GM11168 (cell line): Measurements from ENCODE around the gene RNFT2.

ENCODE experiments used
- in situ Hi-C: fragments of 300-500 bp; cut with MboI; formaldehyde crosslinking; loops from one replicate; pipeline ENCODE4 v1.12.0; 2022; ENCODE audit warnings: low sequenced_read_pairs; ENCODE audit not compliant: unreplicated experiment

The RNFT2 gene

DNA sequence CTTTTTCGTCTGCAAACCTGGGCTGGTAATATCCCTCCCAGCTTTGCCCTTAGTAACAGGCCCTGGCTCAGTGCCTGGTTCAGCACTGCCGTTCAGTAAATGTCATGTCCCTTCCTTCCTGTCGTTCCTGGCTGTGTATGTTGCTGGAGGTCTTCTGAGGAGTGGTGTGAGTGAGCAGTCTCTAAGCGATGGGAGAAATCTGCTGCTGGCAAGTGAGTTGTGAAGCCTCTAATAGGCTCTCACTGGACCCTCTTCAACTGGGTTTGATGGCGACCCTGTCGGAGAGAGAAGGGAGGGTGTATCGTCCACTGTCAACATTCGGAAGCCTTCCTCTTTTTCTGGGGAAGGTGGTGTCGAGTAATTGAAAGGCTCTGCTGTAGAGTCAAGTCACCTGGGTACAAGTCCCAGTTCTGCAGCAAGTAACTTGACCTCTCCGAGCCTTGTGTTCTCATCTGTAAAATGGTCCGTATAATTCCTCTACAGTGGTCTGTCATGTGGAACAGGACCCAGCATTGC lies 80.3 kb downstream of the RNFT2 start:
- in situ Hi-C loops = no loop called here

DNA sequence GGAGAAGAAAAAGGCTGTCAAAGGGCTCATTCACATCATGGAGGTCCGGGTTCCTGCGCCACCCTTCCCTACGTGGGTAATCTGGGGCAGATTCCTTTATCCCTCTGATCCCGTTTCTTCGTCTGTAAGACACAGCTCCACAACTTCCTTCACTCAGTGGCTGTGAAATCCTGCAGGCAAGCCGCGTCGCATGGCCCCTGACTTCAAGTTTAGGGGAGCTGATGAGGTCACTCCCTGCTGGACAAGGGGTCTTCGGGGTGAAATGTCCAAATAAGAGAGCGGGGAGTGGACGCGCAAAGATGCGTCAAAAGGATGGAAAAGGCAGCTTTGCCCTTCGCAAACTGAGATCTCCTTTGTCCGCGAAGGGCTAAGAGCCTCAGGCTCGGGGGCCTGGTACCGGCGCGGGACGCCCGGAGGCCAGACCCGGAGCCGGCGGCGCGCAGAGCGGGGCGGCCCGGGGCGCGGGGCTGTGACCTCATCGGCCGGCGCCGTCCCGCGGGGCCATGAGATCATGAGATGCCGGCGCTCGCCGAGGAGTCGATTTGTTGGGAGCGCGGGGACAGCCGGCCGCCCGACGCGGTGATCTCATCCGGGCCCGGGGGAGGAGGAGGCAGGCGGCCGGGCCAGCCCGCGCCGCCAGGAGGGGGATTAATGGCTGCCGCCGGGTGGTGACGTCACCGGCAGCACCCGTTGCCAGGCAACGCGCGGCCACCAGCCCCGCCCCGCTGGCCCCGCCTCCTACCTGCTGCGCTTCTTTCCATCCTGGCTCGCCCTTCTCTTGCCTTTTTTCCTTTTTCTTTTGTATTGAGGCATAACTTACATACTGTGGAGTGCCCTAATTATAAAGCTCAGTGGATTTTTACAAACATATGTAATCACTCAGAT lies 81.1 kb downstream of the RNFT2 start:
- in situ Hi-C loops = no loop called here

DNA sequence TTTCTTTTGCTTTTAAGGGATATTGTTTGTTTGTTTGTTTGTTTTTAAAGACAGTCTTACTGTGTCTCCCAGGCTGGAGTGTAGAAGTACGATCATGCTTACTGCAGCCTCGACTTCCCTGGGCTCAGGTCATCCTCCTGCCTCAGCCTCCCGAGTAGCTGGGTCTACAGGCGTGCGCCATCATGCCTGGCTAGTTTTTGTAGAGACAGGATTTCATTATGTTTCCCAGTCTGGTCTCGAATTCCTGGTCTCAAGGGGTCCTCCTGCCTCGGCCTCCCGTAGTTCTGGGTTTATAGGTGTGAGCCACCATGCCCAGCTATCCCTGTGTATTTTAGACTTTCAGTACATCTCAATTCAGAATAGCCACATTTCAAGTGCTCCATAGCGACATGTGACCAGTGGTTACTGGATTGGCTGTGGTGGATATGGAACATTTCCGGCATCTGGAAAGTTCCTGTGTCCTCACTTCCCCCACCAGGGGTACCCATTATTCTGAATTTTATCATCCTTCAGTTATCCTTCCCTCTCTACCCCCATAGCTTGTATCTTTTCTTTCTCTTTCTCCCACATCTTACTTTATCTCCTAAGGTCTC lies 82.0 kb downstream of the RNFT2 start:
- in situ Hi-C loops = no loop called here

DNA sequence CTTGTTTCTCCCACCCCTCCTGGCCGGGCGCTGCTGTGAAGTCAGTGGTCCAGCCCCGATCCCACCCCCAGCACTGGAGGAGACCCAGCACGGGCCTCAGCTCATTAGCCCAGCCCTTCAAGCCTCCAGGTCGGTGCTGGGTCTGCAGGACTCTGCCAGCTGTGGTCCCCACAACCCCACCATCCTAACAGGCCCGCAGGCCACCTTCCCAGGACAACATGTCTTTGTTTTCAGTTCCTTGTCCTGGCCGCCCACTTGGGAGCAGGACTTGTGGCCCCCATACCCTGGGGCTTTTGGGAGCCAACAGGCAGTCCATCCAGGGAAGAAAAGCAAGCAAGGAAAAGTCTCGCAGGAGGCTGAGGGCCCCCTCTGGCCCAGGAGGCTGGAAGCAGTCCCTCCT lies 83.2 kb downstream of the RNFT2 start:
- in situ Hi-C loops = no loop called here

DNA sequence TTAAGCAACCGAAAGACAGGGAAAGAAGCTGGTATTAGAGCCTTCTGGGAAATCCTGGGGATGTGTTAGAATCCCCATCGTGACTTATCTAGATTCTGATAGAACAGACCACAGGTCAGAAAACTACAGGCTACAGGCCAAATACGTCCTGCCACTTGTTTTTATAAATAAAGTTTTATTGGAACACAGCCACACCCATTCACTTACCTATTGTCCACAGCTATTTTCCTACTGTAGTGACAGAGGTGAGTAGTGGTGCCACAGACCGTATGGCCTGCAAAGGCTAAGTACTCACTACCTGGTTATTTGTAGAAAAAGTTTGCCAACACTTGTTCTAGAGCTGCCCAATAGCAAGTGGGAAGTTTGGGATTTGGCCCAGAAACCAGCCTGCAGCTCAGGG lies 89.3 kb downstream of the RNFT2 start:
- in situ Hi-C loops = no loop called here

DNA sequence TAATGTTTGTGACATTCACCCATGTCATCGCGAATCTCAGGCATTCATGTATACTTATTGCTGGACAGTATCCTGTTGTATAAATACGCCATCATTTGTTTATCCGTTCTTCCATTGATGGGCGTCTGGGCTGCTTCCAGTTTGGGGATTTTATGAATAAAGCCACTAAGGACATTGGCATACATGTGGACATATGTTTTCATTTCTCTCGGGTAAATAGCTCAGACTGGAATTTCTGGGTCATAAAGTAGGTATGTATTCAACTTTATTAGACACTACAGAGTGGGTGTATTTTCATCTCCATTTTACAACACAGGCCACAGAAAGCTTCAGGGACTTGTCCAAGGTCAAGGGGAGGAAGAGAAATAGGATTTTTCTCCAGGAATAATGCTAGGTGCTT lies 94.2 kb downstream of the RNFT2 start:
- in situ Hi-C loops = no loop called here

DNA sequence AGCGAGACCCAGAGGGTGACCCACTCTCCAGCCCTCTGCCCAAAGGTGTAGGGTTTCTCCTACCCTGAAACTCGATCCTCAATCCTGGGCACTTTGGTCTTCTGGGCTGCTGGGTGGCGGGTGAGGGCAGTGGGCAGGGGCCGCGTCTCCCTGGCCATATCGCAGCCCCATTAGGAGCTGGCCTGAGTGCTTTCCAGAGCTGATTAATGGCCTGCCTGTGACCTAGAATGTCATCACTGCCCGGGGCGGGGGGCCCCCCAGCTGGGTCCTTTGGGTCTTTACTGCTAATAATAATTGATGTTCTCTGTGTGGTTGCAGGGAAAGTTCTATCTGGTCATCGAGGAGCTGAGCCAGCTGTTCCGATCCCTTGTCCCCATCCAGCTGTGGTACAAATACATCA lies 95.4 kb downstream of the RNFT2 start:
- in situ Hi-C loops = no loop called here

DNA sequence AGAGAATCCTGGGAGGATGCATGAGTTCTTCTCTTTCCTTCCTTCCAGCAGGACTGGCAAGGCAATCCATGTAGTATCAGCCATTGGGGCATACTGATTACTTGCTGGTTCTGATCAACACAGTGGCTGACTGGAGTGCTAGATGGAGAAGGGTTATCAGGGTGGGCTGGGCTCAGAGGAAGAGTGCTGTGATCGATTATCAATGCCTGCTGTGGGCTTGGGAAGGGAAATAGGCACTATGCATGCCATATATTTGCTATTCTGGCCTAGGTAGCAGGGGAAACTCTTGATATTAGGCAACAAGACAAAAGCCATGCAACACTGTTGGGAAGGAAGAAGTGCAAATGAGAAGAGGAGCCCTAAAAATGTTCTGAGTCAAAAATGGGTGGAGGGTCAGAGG lies 97.4 kb downstream of the RNFT2 start:
- in situ Hi-C loops = no loop called here

DNA sequence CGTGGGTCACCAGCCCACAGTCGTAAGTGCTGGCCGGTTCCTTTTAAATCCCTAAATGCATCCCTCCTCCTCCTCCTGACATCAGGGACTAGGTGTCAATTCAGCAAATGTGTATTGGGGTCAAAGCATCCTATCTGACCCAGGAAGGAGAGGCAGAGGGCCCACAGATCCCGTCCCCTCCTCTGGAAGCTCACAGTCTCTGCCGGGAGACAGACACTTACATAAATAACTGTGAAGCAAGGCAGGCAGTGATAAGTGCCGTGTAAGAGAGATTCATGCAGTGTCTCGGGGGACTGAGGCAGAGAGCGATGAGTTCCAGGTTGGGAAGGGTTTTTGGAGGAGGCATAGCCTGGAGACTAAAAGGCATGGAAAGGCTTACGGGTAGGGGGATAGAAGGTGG lies 99.0 kb downstream of the RNFT2 start:
- in situ Hi-C loops = no loop called here

DNA sequence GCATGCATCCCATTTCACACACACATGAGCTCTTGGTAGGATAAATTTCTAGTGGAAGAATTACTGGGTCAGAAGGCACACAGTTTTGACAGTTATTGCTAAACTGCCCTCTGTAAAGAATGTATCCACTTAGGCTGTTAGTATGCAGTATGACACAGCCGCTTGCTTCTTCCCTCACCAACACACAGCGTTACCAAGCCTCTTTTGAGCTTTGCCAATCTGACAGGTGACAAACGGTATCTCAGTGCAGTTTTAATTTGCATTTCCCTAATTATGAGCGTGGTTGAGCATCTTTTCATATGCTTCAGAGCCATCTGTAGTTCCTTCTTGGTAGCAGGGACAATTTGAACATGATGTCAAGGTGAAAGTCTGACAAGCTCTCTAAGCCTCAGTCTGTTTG lies 100.2 kb downstream of the RNFT2 start:
- in situ Hi-C loops = no loop called here

DNA sequence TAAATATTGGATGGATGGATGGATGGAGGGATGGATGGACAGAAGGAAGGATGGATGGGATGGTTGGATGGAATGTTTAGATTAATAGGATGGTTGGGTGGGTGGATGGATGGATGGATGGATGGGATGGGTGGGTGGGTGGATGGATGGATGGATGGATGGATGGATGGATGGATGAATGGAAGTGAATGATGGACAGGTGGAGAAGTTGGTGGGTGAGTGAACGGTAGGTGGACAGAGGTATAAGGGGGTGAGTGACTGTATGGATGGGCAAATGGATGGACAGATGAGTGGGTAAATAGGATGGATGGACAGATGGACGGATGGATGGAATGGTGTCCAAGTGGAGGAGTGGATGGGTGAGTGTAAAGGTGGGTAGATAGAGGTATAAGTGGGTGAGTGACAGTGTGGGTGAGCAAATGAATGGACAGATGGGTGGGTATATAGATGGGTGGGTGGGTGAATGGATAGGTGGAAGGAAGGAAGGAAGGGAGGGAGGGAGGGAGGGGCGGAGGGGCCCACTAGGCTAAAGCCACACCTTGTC lies 101.2 kb downstream of the RNFT2 start:
- in situ Hi-C loops = no loop called here

DNA sequence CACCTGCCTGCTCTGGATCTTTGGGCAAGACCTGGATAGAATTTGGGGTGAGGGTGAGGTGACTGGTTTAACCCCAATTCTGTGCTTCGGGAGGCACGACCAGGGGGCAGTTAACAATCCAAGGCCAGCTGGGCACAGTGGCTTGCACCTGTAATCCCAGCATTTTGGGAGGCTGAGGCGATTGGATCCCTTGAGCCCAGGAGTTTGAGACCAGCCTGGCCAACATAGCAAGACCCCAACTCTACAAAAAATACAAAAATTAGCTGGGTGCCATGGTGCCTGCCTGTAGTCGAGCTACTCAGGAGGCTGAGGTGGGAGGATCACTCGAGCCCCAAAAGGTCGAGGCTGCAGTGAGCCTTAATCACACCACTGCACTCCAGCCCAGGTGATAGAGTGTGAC lies 105.0 kb downstream of the RNFT2 start:
- in situ Hi-C loops = no loop called here

DNA sequence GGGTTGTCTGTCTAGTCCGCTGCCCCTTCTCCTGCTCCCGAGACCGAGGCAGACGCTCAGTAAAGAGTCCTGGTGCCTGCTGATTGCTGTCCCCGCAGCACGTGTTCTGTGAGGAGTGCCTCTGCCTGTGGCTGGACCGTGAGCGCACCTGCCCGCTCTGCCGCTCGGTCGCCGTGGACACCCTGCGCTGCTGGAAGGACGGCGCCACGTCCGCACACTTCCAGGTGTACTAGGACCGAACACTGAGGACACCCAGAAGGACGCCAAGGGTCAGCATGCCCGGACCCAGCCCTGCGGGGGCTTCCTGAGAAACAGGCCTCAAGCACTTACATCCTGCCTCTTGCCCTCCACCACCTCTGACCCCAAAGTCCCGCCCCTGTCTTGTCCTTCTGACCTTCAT lies 111.1 kb downstream of the RNFT2 start:
- in situ Hi-C loops = no loop called here

DNA sequence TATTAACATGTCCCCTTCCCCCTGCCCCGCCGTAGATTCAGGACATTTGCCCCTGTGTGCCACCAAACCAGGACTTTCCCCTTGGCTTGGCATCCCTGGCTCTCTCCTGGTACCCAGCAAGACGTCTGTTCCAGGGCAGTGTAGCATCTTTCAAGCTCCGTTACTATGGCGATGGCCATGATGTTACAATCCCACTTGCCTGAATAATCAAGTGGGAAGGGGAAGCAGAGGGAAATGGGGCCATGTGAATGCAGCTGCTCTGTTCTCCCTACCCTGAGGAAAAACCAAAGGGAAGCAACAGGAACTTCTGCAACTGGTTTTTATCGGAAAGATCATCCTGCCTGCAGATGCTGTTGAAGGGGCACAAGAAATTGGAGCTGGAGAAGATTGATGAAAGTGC lies 114.2 kb downstream of the RNFT2 start:
- in situ Hi-C loops = no loop called here

DNA sequence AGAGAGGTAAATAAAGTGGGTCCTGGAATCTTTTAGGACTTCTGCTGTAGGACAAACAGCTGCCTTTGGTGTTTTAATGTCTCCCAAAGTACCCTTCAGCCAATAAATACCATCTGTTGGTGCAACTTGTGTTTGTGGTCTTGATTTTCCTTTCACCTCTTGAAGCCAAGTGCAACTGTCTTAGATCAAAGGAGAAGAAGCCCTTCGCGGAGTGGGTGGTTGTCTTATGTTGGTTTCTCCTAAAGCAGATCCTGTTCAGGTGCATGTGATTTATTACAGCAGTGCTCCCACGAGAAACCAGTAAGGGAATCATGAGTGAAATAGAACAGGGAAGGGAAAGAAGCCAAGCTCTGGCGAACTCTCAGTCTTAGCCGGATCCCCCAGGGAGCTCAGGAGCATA lies 115.4 kb downstream of the RNFT2 start:
- in situ Hi-C loops = no loop called here

DNA sequence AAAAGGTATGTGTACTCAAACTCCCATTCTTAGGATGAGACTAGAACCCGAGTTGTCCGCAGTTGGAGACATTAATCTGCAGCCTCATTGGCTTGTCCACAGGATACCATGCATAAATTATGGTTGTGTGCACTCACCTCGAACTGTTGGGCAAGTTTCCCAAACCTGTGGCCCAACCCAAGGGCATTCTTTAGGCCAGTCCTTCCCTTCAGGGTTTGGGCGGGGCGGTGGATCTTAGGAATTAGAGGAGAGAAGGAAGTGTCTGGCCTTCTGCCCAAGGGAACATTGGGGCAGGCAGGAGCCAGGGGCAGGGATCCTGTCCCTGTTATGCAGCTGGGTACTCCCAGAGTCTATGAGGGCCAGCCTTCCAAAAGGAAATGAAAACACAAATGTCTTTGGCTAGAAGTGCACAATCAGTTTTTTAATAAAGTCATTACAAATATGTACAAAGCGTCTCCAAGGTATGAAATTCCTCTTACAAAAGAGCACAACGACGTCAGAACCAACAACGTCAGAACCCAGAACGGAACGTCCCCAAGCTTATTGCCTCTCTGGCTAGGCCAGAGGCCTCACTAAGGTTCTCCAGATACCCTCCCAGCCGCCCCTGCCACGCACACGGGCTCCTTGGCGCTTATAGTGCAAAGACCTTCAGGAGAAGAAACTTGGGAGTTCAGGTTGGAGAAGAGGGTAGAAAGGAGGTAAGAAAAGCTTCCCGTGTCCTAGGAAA lies 117.8 kb downstream of the RNFT2 start:
- in situ Hi-C loops = no loop called here

DNA sequence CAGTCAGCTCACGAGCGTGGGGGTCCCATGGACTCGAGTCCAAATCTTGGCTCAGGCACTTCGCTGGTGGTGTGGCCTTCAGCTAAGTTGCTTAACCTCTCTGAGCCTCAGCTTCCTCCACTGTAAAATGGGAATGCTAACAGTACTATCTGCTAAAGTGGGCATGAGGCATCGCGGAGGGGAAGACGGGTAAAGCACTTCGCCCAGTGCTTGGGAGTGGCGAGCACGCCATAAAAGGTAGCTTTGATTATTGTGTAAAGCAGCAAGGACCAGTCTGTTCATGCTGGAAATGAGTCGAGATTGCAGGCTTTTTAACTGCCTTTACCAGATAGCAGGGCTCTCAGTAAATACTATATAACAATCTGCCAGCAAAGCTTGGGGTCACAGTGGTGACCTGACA lies 118.6 kb downstream of the RNFT2 start:
- in situ Hi-C loops = no loop called here

DNA sequence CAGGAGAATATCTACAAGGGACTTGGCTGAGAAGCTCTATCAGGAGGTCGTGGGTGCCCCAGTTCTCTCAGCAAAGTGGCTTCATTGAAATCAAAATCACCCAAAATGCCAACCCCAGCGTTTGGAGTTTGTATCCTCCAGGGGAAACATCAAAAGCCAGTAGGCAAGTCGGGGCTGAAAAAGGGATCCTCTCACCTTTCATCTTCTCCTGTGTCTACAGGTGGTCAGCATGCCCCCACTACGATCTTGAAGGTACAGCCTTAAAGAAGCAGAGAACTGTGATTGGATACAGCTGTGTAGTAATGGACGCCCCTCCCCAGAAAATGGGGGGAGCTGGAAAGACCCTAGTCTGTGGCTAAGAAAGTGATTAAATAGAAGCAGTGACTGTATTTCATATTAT lies 121.0 kb downstream of the RNFT2 start:
- in situ Hi-C loops = no loop called here

DNA sequence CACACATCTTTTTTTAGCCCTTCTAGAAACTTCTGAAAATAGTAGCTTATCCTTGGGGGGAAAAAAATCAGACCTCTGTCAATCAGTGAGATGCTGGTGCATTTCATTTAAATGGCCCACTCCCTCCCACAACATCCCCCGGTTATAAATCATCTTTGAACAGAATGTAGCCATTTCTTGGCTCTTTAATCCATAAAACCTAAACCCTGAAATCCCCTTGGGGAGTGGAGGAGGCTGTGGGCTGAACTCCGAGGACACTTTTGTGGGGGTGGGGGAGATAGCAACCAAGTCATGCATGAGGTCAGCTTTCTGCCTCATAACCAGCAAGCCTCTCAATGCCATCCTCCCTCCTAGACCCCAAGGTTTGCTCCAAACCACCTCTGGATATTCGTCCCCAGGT lies 122.1 kb downstream of the RNFT2 start:
- in situ Hi-C loops = no loop called here

DNA sequence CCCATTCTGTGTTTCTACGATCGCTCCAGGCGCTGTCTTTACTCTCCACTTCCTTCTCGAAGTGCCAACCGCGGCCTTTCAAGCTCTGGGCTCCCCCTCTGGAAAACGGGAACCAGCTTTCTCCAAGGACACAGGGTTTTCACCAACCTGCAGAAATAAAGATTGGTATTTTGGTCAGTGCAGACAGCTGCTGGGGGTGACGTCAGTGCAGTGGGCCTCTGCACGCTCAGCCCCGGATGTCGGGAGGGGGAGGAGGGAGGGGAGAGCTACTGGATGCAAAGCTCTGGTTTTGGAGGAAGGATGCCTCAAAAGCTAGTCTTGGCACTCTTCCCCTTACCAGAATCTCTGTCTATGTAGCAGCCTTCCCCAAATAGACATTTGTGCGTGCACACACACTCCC lies 123.2 kb downstream of the RNFT2 start:
- in situ Hi-C loops = no loop called here

DNA sequence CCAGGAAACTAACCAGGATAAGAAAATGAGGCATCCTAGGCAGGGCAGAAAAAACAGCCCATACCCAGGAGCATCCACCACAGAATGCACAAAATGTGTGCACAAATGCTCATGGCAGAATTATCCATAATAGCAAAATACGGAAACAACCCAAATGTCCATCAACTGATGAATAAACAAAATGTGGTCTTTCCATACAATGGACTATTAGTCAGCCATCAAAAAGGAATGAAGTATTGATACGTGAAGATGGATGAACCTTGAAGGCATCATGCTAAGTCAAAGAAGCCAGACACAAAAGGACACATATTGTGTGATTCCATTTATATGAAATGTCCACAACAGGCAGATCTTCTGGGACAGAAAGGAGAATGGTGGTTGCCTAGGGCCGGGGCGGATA lies 124.1 kb downstream of the RNFT2 start:
- in situ Hi-C loops = no loop called here
